GM12878 (cell line): ENCODE results near the gene IFNGR2. TPM values are rescaled to one million over a fixed set of nuclear protein-coding genes. Genes with fewer than 3 reads are reported as not detected.
A peak's percentile ranks its signal among the peaks of the same experiment; 100 is the strongest.

ENCODE experiments used
- ATAC-seq: fragments of 200-7000 bp; cut with Tn5 transposase; 3 replicates; pipeline ENCODE4 v1.9.1; 2020; ENCODE audit warnings: mild to moderate bottlenecking, moderate library complexity
- BruUV-seq: library from RNA; stranded (reverse); fragments of 400-500 nt; replicated peaks from 2 replicates; lab custom pipeline; 2021; lab: Mats Ljungman, UMichigan
- CTCF ChIA-PET: fragments of 300-600 bp; sonication (Branson Sonifier 250); formaldehyde crosslinking; extraction: SDS; loops from one replicate; lab custom pipeline; 2021; ENCODE audit warnings: inconsistent platforms; lab: Yijun Ruan, JAX
- POLR2A ChIA-PET: fragments of 350-600 bp; formaldehyde crosslinking; extraction: SDS; loops from one replicate; lab custom pipeline; 2021; ENCODE audit warnings: inconsistent platforms; lab: Charles Lee
- RAD21 ChIA-PET: fragments of 300-600 bp; sonication (Branson Sonifier 250); formaldehyde crosslinking; loops from one replicate; lab custom pipeline; 2023; ENCODE audit warnings: antibody characterized with exemption; ENCODE audit not compliant: unreplicated experiment; lab: Charles Lee
- SMC1A ChIA-PET: fragments of 300-600 bp; sonication (Branson Sonifier 250); formaldehyde crosslinking; loops from one replicate; lab custom pipeline; 2023; ENCODE audit not compliant: unreplicated experiment, uncharacterized antibody; lab: Charles Lee
- DNase-seq: peaks from one replicate; pipeline ENCODE4 v3.0.0-alpha.2; 2011; ENCODE audit warnings: low read depth, low spot score
- FAIRE-seq: peaks from 3 replicates; lab custom pipeline; 2011; peaks lifted over from hg19 to GRCh38; lab: Jason Lieb, UNC
- H2AFZ ChIP-seq: 2 replicates; pipeline ENCODE4 v1.6.0; 2011; ENCODE audit warnings: low read depth, low read length, control low read depth; ENCODE audit not compliant: control insufficient read depth
- H3K27ac ChIP-seq: 2 replicates; pipeline ENCODE4 v1.5.1; 2011; ENCODE audit warnings: control low read depth; ENCODE audit not compliant: control insufficient read depth, insufficient read depth
- H3K27me3 ChIP-seq, 2 experiments: replicated peaks in 1 of 2; 2 replicates each; pipeline versions ENCODE4 v1.6.0 to v1.6.1; 2011; ENCODE audit warnings: low read length in 1 of 2; ENCODE audit not compliant: control insufficient read depth in 2 of 2, insufficient read depth in 2 of 2
- H3K36me3 ChIP-seq, 2 experiments: 2 replicates each; pipeline ENCODE4 v1.5.1; 2011; ENCODE audit warnings: low read length in 1 of 2; ENCODE audit not compliant: control insufficient read depth in 2 of 2, insufficient read depth in 2 of 2
- H3K4me1 ChIP-seq: 2 replicates; pipeline ENCODE4 v1.6.1; 2011; ENCODE audit warnings: mild to moderate bottlenecking, low read length, moderate library complexity, mixed read lengths; ENCODE audit not compliant: control insufficient read depth, insufficient read depth
- H3K4me2 ChIP-seq: 2 replicates; pipeline ENCODE4 v1.6.0; 2011; ENCODE audit warnings: control low read depth; ENCODE audit not compliant: control insufficient read depth, insufficient read depth
- H3K4me3 ChIP-seq: fragments of 200-600 bp; sonication (generic); 2 replicates; pipeline ENCODE4 v1.5.1; 2016
- H3K79me2 ChIP-seq: 2 replicates; pipeline ENCODE4 v1.6.0; 2011; ENCODE audit warnings: low read length; ENCODE audit not compliant: control insufficient read depth, insufficient read depth
- H3K9ac ChIP-seq: 2 replicates; pipeline ENCODE4 v1.8.0; 2011; ENCODE audit warnings: low read length, control low read depth, mixed read lengths; ENCODE audit not compliant: control insufficient read depth, insufficient read depth
- H3K9me3 ChIP-seq: replicated peaks from 3 replicates; pipeline ENCODE4 v1.5.1; 2011; ENCODE audit warnings: mild to moderate bottlenecking, low read length; ENCODE audit not compliant: control insufficient read depth, insufficient read depth
- H4K20me1 ChIP-seq: 2 replicates; pipeline ENCODE4 v1.6.0; 2011; ENCODE audit not compliant: control insufficient read depth, insufficient read depth
- CBX3 ChIP-seq: fragments of 200-600 bp; sonication (generic); IDR thresholded peaks from 2 replicates; pipeline ENCODE4 v1.6.1; 2016; ENCODE audit warnings: low read depth, borderline replicate concordance
- CEBPB ChIP-seq, 2 experiments: fragments of 150-350 bp in 1 of 2; IDR thresholded peaks; 2 replicates each; pipeline ENCODE4 v1.6.1; 2012 to 2014; ENCODE audit warnings: low read depth in 2 of 2, low read length in 2 of 2, borderline replicate concordance in 1 of 2, inconsistent platforms in 1 of 2
- GABPA ChIP-seq: IDR thresholded peaks from 2 replicates; pipeline ENCODE4 v1.6.1; 2014; ENCODE audit warnings: antibody characterized with exemption, low read depth, mild to moderate bottlenecking, inconsistent platforms
- HDAC6 ChIP-seq: fragments of 200-600 bp; sonication (generic); IDR thresholded peaks from one replicate; pipeline ENCODE4 v1.8.0; 2017; ENCODE audit warnings: antibody characterized with exemption; ENCODE audit not compliant: unreplicated experiment
- JUND ChIP-seq: IDR thresholded peaks from 2 replicates; pipeline ENCODE4 v1.6.1; 2012; ENCODE audit warnings: low read depth, mild to moderate bottlenecking, low read length, improper control_type of control experiment, moderate library complexity
- MEF2A ChIP-seq: IDR thresholded peaks from 2 replicates; pipeline ENCODE4 v1.6.1; 2011; ENCODE audit warnings: low read depth, mild to moderate bottlenecking, low read length, moderate library complexity; ENCODE audit not compliant: insufficient read depth
- MTA2 ChIP-seq: fragments of 450-650 bp; IDR thresholded peaks from 2 replicates; pipeline ENCODE4 v1.6.1; 2016; ENCODE audit warnings: low read depth, mild to moderate bottlenecking, moderate library complexity
- POLR2AphosphoS2 ChIP-seq: IDR thresholded peaks from 2 replicates; pipeline ENCODE4 v1.6.1; 2011; ENCODE audit warnings: low read depth, mild to moderate bottlenecking, low read length, improper control_type of control experiment, moderate library complexity
- RAD21 ChIP-seq: IDR thresholded peaks from 2 replicates; pipeline ENCODE4 v1.6.1; 2011; ENCODE audit warnings: mild to moderate bottlenecking, low read depth, low read length, moderate library complexity; ENCODE audit not compliant: insufficient read depth
- SUPT20H ChIP-seq: IDR thresholded peaks from 2 replicates; pipeline ENCODE4 v1.6.1; 2011; ENCODE audit warnings: low read depth, mild to moderate bottlenecking, low read length, moderate library complexity, borderline replicate concordance; ENCODE audit not compliant: control insufficient read depth
- YBX1 ChIP-seq: fragments of 450-650 bp; IDR thresholded peaks from 2 replicates; pipeline ENCODE4 v1.6.1; 2016; ENCODE audit warnings: antibody characterized with exemption
- ZBED1 ChIP-seq: IDR thresholded peaks from 2 replicates; pipeline ENCODE4 v1.6.1; 2016; ENCODE audit warnings: borderline replicate concordance
- ZNF207 ChIP-seq: fragments of 450-650 bp; IDR thresholded peaks from 2 replicates; pipeline ENCODE4 v1.6.1; 2014; ENCODE audit warnings: antibody characterized with exemption, mild to moderate bottlenecking, borderline replicate concordance
- WGBS: methylation state at CpG from one replicate; pipeline ENCODE4 v1.1.6; 2016; ENCODE audit warnings: low lambda C conversion rate; ENCODE audit not compliant: insufficient replicate concordance, insufficient coverage; ENCODE audit errors: missing lambda C conversion rate; 5-methylcytosine and 5-hydroxymethylcytosine counted together
- in situ Hi-C: fragments of 300-500 bp; cut with MboI; formaldehyde crosslinking; loops from 9 replicates; pipeline ENCODE4 v1.14.3; 2018; ENCODE audit warnings: mixed read lengths
- intact Hi-C: fragments of 100-400 bp; cut with micrococcal nuclease; formaldehyde crosslinking; loops from one replicate; pipeline ENCODE4 v1.14.2; 2022; ENCODE audit not compliant: unreplicated experiment
- polyA plus RNA-seq, 11 experiments: library from polyadenylated mRNA; depleted of rRNA in 4 of 11; unstranded in 6 of 11; stranded (reverse) in 5 of 11; fragments of >200 nt; fragmentation: Nextera tagmentation in 4 of 11; fragmentation: Illumina TruSeq in 1 of 11; extraction: Ambion mirVana in 4 of 11; extraction: Trizol in 1 of 11; gene quantifications; 1 replicate in 1 of 11; 2 replicates in 10 of 11; pipeline versions ENCODE4 v1.2.1 to v1.2.3, GENCODE V29; 2011 to 2016; ENCODE audit warnings: inconsistent platforms in 2 of 11, missing spikeins in 2 of 11, low read depth in 1 of 11
- total RNA-seq, 4 experiments: library from RNA; depleted of rRNA in 3 of 4; stranded (reverse); fragments of >200 nt in 3 of 4; fragmentation: Illumina TruSeq in 1 of 4; extraction: Trizol in 1 of 4; gene quantifications; 2 replicates each; pipeline versions ENCODE4 v1.2.1 to v1.2.3, GENCODE V29; 2013 to 2021
- TF ChIP-seq, protein P1 (sequence below): IDR thresholded peaks from 2 replicates; pipeline ENCODE4 v1.6.1; 2012; ENCODE audit warnings: improper control_type of control experiment, low read depth, low read length; ENCODE audit not compliant: insufficient replicate concordance
- TF ChIP-seq, protein P2 (sequence below): IDR thresholded peaks from 2 replicates; pipeline ENCODE4 v1.6.1; 2012; ENCODE audit warnings: low read depth, low read length, improper control_type of control experiment
- TF ChIP-seq, protein P3 (sequence below): fragments of 450-650 bp; formaldehyde crosslinking; IDR thresholded peaks from 2 replicates; pipeline ENCODE4 v1.4.0; 2020; ENCODE audit warnings: mild to moderate bottlenecking, moderate library complexity

IFNGR2 gene
- total and polyA plus RNA-seq, 10 of the 15 experiments (the other 5 are each of a cell fraction or from before 2014, with no cell fraction given) = 23.6 to 98.8 (median 77.0) TPM

DNA sequence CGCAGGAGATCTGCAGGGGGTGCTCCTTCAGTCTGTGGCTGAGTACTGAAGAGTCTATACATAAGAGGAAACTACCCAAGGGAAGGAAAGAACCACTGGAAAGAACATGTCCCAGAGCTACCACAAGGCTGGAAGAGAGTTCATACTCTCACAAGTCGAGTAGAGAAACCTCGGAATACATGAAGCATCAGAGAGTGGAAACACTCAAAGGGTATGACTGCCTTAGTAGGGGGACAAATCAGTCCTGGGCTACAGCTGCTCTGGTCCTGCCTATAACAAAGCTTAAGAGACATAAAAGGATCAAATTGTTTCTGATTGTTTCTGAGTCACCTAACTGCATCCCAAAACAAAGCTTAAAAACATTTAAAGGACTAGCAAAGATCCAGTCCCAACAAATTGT is 49.1 kb downstream of the IFNGR2 start:
- Histone ChIP-seq H3K4me1 (no peaks in the 10 kb centered on the region), H3K4me2 (no peak overlapping the region), H3K9me3 (no peaks in the 10 kb centered on the region), H3K4me3 (no peak overlapping the region), H2AFZ (no peak overlapping the region), H3K27me3 (no peaks in the 10 kb centered on the region), H3K36me3 (peaks cover 0 to 7% of the 10 kb centered on the region in 2 experiments; a peak in 2 of 4 replicates), H3K27ac (no peak overlapping the region), H3K79me2 (no peaks in the 10 kb centered on the region), H3K9ac (no peak overlapping the region), H4K20me1 (no peaks in the 10 kb centered on the region)
- ChIA-PET SMC1A (interaction anchor here (0.6 to 2.1 kb wide), 5 partner anchors 10 to 255 kb away, joined by 3 to 7 read pairs (median 4); partner anchors contain the start of gene TMEM50B), POLR2A (no interaction called here), CTCF (interaction anchor here (0.8 to 12.7 kb wide), 2 partner anchors 153 to 252 kb away, joined by 3 to 319 read pairs; no protein-coding TSS in a partner anchor), RAD21 (interaction anchor here (0.8 to 0.9 kb wide), 2 partner anchors 79 to 253 kb away, joined by 3 read pairs; no protein-coding TSS in a partner anchor)
- DNase-seq (no peak), FAIRE-seq (peak; percentile 44), ATAC-seq (no peak)
- in situ Hi-C loops = no loop called here
- intact Hi-C loops = no loop called here
- BruUV-seq = no TSS peak
- WGBS = 92% methylated on average over 3 of the region's 3 CpGs
- TF ChIP-seq MEF2A = no peak
- TF ChIP-seq, protein P1, sequence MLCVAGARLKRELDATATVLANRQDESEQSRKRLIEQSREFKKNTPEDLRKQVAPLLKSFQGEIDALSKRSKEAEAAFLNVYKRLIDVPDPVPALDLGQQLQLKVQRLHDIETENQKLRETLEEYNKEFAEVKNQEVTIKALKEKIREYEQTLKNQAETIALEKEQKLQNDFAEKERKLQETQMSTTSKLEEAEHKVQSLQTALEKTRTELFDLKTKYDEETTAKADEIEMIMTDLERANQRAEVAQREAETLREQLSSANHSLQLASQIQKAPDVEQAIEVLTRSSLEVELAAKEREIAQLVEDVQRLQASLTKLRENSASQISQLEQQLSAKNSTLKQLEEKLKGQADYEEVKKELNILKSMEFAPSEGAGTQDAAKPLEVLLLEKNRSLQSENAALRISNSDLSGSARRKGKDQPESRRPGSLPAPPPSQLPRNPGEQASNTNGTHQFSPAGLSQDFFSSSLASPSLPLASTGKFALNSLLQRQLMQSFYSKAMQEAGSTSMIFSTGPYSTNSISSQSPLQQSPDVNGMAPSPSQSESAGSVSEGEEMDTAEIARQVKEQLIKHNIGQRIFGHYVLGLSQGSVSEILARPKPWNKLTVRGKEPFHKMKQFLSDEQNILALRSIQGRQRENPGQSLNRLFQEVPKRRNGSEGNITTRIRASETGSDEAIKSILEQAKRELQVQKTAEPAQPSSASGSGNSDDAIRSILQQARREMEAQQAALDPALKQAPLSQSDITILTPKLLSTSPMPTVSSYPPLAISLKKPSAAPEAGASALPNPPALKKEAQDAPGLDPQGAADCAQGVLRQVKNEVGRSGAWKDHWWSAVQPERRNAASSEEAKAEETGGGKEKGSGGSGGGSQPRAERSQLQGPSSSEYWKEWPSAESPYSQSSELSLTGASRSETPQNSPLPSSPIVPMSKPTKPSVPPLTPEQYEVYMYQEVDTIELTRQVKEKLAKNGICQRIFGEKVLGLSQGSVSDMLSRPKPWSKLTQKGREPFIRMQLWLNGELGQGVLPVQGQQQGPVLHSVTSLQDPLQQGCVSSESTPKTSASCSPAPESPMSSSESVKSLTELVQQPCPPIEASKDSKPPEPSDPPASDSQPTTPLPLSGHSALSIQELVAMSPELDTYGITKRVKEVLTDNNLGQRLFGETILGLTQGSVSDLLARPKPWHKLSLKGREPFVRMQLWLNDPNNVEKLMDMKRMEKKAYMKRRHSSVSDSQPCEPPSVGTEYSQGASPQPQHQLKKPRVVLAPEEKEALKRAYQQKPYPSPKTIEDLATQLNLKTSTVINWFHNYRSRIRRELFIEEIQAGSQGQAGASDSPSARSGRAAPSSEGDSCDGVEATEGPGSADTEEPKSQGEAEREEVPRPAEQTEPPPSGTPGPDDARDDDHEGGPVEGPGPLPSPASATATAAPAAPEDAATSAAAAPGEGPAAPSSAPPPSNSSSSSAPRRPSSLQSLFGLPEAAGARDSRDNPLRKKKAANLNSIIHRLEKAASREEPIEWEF = no peak
- TF ChIP-seq POLR2AphosphoS2 = no peak
- no peak for TF ChIP-seq YBX1
- no peak for TF ChIP-seq ZNF207
- TF ChIP-seq, protein P2, sequence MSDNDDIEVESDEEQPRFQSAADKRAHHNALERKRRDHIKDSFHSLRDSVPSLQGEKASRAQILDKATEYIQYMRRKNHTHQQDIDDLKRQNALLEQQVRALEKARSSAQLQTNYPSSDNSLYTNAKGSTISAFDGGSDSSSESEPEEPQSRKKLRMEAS = no peak
- TF ChIP-seq, protein P3, sequence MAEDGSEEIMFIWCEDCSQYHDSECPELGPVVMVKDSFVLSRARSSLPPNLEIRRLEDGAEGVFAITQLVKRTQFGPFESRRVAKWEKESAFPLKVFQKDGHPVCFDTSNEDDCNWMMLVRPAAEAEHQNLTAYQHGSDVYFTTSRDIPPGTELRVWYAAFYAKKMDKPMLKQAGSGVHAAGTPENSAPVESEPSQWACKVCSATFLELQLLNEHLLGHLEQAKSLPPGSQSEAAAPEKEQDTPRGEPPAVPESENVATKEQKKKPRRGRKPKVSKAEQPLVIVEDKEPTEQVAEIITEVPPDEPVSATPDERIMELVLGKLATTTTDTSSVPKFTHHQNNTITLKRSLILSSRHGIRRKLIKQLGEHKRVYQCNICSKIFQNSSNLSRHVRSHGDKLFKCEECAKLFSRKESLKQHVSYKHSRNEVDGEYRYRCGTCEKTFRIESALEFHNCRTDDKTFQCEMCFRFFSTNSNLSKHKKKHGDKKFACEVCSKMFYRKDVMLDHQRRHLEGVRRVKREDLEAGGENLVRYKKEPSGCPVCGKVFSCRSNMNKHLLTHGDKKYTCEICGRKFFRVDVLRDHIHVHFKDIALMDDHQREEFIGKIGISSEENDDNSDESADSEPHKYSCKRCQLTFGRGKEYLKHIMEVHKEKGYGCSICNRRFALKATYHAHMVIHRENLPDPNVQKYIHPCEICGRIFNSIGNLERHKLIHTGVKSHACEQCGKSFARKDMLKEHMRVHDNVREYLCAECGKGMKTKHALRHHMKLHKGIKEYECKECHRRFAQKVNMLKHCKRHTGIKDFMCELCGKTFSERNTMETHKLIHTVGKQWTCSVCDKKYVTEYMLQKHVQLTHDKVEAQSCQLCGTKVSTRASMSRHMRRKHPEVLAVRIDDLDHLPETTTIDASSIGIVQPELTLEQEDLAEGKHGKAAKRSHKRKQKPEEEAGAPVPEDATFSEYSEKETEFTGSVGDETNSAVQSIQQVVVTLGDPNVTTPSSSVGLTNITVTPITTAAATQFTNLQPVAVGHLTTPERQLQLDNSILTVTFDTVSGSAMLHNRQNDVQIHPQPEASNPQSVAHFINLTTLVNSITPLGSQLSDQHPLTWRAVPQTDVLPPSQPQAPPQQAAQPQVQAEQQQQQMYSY (CRISPR knock-in tag) = no peak
- no peak for TF ChIP-seq RAD21
- no peak for TF ChIP-seq JUND
- no peak for TF ChIP-seq ZBED1
- no peak for TF ChIP-seq CEBPB (IDR thresholded peaks at IDR 0.05; ENCODE audit: borderline replicate concordance in 1 of 2, low read depth in 2 of 2, low read length in 2 of 2)
- TF ChIP-seq MTA2 = no peak
- no peak for TF ChIP-seq SUPT20H
- no peak for TF ChIP-seq GABPA
- no peak for TF ChIP-seq CBX3
- no peak for TF ChIP-seq HDAC6
